Endothelial cell of umbilical vein (primary cell): Measurements from ENCODE around the gene PRKCI. TPM values are rescaled to one million over a fixed set of nuclear protein-coding genes. Genes with fewer than 3 reads are reported as not detected.
A peak's percentile ranks its signal among the peaks of the same experiment; 100 is the strongest.

Experiments
- BruUV-seq: library from RNA; stranded (reverse); fragments of 400-500 nt; replicated peaks from 2 replicates; lab custom pipeline; 2021; lab: Mats Ljungman, UMichigan
- CTCF ChIA-PET: fragments of 300-600, 350-600 bp; sonication (Branson Sonifier 250); formaldehyde crosslinking; loops from one replicate; lab custom pipeline; 2021; ENCODE audit warnings: antibody characterized with exemption, inconsistent platforms; lab: Charles Lee
- POLR2A ChIA-PET: fragments of 300-600, 350-600 bp; sonication (Branson Sonifier 250); formaldehyde crosslinking; loops from one replicate; lab custom pipeline; 2021; ENCODE audit warnings: antibody characterized with exemption, inconsistent platforms; lab: Charles Lee
- DNase-seq: peaks from one replicate; pipeline ENCODE4 v3.0.0-alpha.2; 2011; ENCODE audit warnings: low read depth, low spot score
- FAIRE-seq: peaks from 2 replicates; lab custom pipeline; 2011; peaks lifted over from hg19 to GRCh38; lab: Jason Lieb, UNC
- H2AFZ ChIP-seq: 2 replicates; pipeline ENCODE4 v1.6.0; 2012; ENCODE audit warnings: low read depth, low read length, control low read depth, inconsistent platforms
- H3K27ac ChIP-seq: 2 replicates; pipeline ENCODE4 v1.5.1; 2011; ENCODE audit warnings: low read depth, mild to moderate bottlenecking, control low read depth, low read length, moderate library complexity; ENCODE audit not compliant: insufficient read depth
- H3K27me3 ChIP-seq, 2 experiments: 2 replicates each; pipeline versions ENCODE4 v1.6.0 to v1.6.1; 2011; ENCODE audit warnings: low read length in 2 of 2, mixed read lengths in 1 of 2; ENCODE audit not compliant: control insufficient read depth in 2 of 2, insufficient read depth in 2 of 2
- H3K36me3 ChIP-seq, 2 experiments: 2 replicates in 1 of 2; 3 replicates in 1 of 2; pipeline ENCODE4 v1.5.1; 2011; ENCODE audit warnings: low read length in 2 of 2, mild to moderate bottlenecking in 1 of 2, moderate library complexity in 1 of 2; ENCODE audit not compliant: control insufficient read depth in 2 of 2, insufficient read depth in 2 of 2; ENCODE audit errors: extremely low read depth in 1 of 2
- H3K4me1 ChIP-seq: 3 replicates; pipeline ENCODE4 v1.5.1; 2011; ENCODE audit warnings: mild to moderate bottlenecking, low read length; ENCODE audit not compliant: control insufficient read depth, insufficient read depth; ENCODE audit errors: extremely low read depth
- H3K4me2 ChIP-seq: 2 replicates; pipeline ENCODE4 v1.6.1; 2011; ENCODE audit warnings: low read length, control low read depth, mixed read lengths; ENCODE audit not compliant: insufficient read depth
- H3K4me3 ChIP-seq, 3 experiments: fragments of 200-600 bp in 1 of 3; sonication (generic), shearing (Covaris generic) in 1 of 3; replicated peaks in 1 of 3; 2 replicates each; pipeline ENCODE4 v1.5.1; 2011 to 2016; ENCODE audit warnings: control low read depth in 3 of 3, low read length in 3 of 3, mild to moderate bottlenecking in 2 of 3, inconsistent platforms in 1 of 3, low read depth in 1 of 3, moderate library complexity in 1 of 3; ENCODE audit not compliant: insufficient read depth in 1 of 3
- H3K79me2 ChIP-seq: 2 replicates; pipeline ENCODE4 v1.6.0; 2012; ENCODE audit warnings: low read length, inconsistent platforms; ENCODE audit not compliant: control insufficient read depth, insufficient read depth
- H3K9ac ChIP-seq: replicated peaks from 2 replicates; pipeline ENCODE3; 2011; ENCODE audit warnings: low read length, control low read depth; ENCODE audit not compliant: insufficient read depth; ENCODE audit errors: extremely low read depth
- H3K9me1 ChIP-seq: replicated peaks from 3 replicates; pipeline ENCODE4 v1.6.0; 2011; ENCODE audit warnings: mild to moderate bottlenecking, low read length; ENCODE audit not compliant: control insufficient read depth, insufficient read depth; ENCODE audit errors: extremely low read depth
- H3K9me3 ChIP-seq: replicated peaks from 2 replicates; pipeline ENCODE4 v1.5.1; 2012; ENCODE audit warnings: low read length, inconsistent platforms; ENCODE audit not compliant: control insufficient read depth, insufficient read depth
- H4K20me1 ChIP-seq: replicated peaks from 2 replicates; pipeline ENCODE3; 2011; ENCODE audit warnings: mild to moderate bottlenecking, low read length; ENCODE audit not compliant: control insufficient read depth, insufficient read depth; ENCODE audit errors: extremely low read depth
- CTCF ChIP-seq, 2 donors: IDR thresholded peaks; 1 replicate in 1 of 2; 2 replicates in 1 of 2; pipeline ENCODE4 v1.5.1; 2011; ENCODE audit warnings: low read length in 2 of 2, mild to moderate bottlenecking in 2 of 2, moderate library complexity in 2 of 2, control low read depth in 1 of 2, inconsistent platforms in 1 of 2, low read depth in 1 of 2; ENCODE audit not compliant: insufficient read depth in 1 of 2; ENCODE audit errors: extremely low read depth in 1 of 2
- EZH2 ChIP-seq: IDR thresholded peaks from 2 replicates; pipeline ENCODE4 v1.6.1; 2012; ENCODE audit warnings: borderline replicate concordance, low read depth, mild to moderate bottlenecking, moderate library complexity, low read length, inconsistent platforms; ENCODE audit not compliant: severe bottlenecking
- FOS ChIP-seq: IDR thresholded peaks from 2 replicates; pipeline ENCODE4 v1.6.1; 2011; ENCODE audit warnings: mild to moderate bottlenecking, low read length, moderate library complexity, borderline replicate concordance; ENCODE audit not compliant: insufficient read depth
- GATA2 ChIP-seq: IDR thresholded peaks from 2 replicates; pipeline ENCODE4 v1.7.0; 2011; ENCODE audit warnings: low read depth, mild to moderate bottlenecking, moderate library complexity, mixed read lengths, low read length; ENCODE audit not compliant: insufficient read length, insufficient read depth
- JUN ChIP-seq: IDR thresholded peaks from 2 replicates; pipeline ENCODE4 v1.6.1; 2011; ENCODE audit warnings: borderline replicate concordance, low read depth; ENCODE audit not compliant: insufficient read length, insufficient read depth
- MYC ChIP-seq: IDR thresholded peaks from one replicate; pipeline ENCODE4 v1.6.1; 2011; ENCODE audit warnings: mild to moderate bottlenecking, low read depth, low read length
- POLR2A ChIP-seq: IDR thresholded peaks from 2 replicates; pipeline ENCODE4 v1.6.1; 2012; ENCODE audit warnings: low read depth, mild to moderate bottlenecking, control low read depth, low read length
- POLR2AphosphoS5 ChIP-seq: IDR thresholded peaks from 2 replicates; pipeline ENCODE4 v1.6.1; 2012; ENCODE audit warnings: low read depth, mild to moderate bottlenecking, control low read depth, low read length, moderate library complexity; ENCODE audit not compliant: insufficient read depth
- dilution Hi-C: fragments of 300-500 bp; cut with MboI; formaldehyde crosslinking; loops from one replicate; pipeline ENCODE4 v1.15.0; 2019; ENCODE audit warnings: low sequenced_read_pairs; ENCODE audit not compliant: extremely low pct_ligation_motif_present
- intact Hi-C: fragments of 100-400 bp; cut with micrococcal nuclease; formaldehyde crosslinking; loops from one replicate; pipeline ENCODE4 v1.10.0; 2022
- polyA plus RNA-seq, 4 experiments: library from polyadenylated mRNA; depleted of rRNA in 3 of 4; stranded (reverse) in 3 of 4; unstranded in 1 of 4; fragments of >200 nt; gene quantifications; 2 replicates each; pipeline versions ENCODE4 v1.2.1 to v1.2.3, GENCODE V29; 2011 to 2012; ENCODE audit warnings: missing spikeins in 1 of 4
- total RNA-seq: library from RNA; stranded (reverse); gene quantifications from 2 replicates; pipeline ENCODE4 v1.2.3, GENCODE V29; 2021
- TF ChIP-seq, protein P1 (sequence below): IDR thresholded peaks from 2 replicates; pipeline ENCODE4 v1.6.1; 2011; ENCODE audit not compliant: insufficient read depth, insufficient read length

The PRKCI gene
- total and polyA plus RNA-seq, 2 donors (not counting 3 experiments of a cell fraction or from before 2014, with no cell fraction given), result 7.1 to 23.9 TPM

- CTCF ChIA-PET, result interaction anchor here (0.8 to 1.5 kb wide), 2 partner anchors 8 to 230 kb away, joined by 3 to 8 read pairs; no protein-coding TSS in a partner anchor
- dilution Hi-C loops, result no loop called here
Measured at GRCh38 chr3:170180079-170180907, 41.9 kb upstream of the PRKCI start.

More at GRCh38 chr3:170180079-170180907, 41.9 kb upstream of the PRKCI start:
- Histone ChIP-seq H2AFZ (peak overlapping the region; percentile 23), H3K9ac (peak overlapping the region; percentile 83), H3K27me3 (no peaks in the 10 kb centered on the region), H3K27ac (peak overlapping the region; percentile 44), H3K4me1 (peaks cover 11% of the 10 kb centered on the region), H3K9me1 (no peaks in the 10 kb centered on the region), H3K36me3 (peaks cover 8% of the 10 kb centered on the region in 2 experiments), H4K20me1 (no peaks in the 10 kb centered on the region), H3K4me3 (peak overlapping the region; percentile 50 to 88 (median 77)), H3K79me2 (peaks cover 34% of the 10 kb centered on the region), H3K4me2 (peak overlapping the region; percentile 91), H3K9me3 (no peaks in the 10 kb centered on the region)
- TF ChIP-seq EZH2 (no peak), POLR2A (no peak), MYC (no peak), JUN (no peak), FOS (no peak), POLR2AphosphoS5 (no peak), GATA2 (no peak), CTCF (IDR thresholded peaks at IDR 0.05; ENCODE audit: extremely low read depth in 1 of 2, insufficient read depth in 1 of 2, low read depth in 1 of 2, low read length in 2 of 2) (no peak)
- TF ChIP-seq, protein P1, sequence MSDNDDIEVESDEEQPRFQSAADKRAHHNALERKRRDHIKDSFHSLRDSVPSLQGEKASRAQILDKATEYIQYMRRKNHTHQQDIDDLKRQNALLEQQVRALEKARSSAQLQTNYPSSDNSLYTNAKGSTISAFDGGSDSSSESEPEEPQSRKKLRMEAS, result no peak
- POLR2A ChIA-PET, result interaction anchor here (0.7 kb wide), 2 partner anchors 83 to 231 kb away, joined by 4 to 6 read pairs; no protein-coding TSS in a partner anchor
- DNase-seq (peak; percentile 60), FAIRE-seq (peak; percentile 12)
- intact Hi-C loops, result loop anchor here (10.0 kb wide), 2 partner anchors 315 to 665 kb away; partner anchors contain the start of gene LRRC31
- TSS peak; percentile 41 for BruUV-seq
